Brain microvascular endothelial cell (primary cell): ENCODE measurements around the gene EPB41L4B.
A peak's percentile ranks its signal among the peaks of the same experiment; 100 is the strongest.

Experiments
- DNase-seq: peaks from one replicate; pipeline ENCODE4 v3.0.0-alpha.2; 2020
- H3K27ac ChIP-seq: fragments of 250-450 bp; sonication (Bioruptor Pico); 2 replicates; pipeline ENCODE4 v1.5.1; 2020; ENCODE audit warnings: mild to moderate bottlenecking, moderate library complexity
- H3K27me3 ChIP-seq: fragments of 250-450 bp; sonication (Bioruptor Pico); replicated peaks from 2 replicates; pipeline ENCODE4 v1.5.1; 2020; ENCODE audit warnings: mild to moderate bottlenecking
- H3K36me3 ChIP-seq: fragments of 250-450 bp; sonication (Bioruptor Pico); replicated peaks from 2 replicates; pipeline ENCODE4 v1.5.1; 2020; ENCODE audit warnings: mild to moderate bottlenecking
- H3K4me3 ChIP-seq: 2 replicates; pipeline ENCODE4 v1.5.1; 2011; ENCODE audit warnings: low read depth, mild to moderate bottlenecking, control low read depth, low read length, moderate library complexity
- CTCF ChIP-seq: IDR thresholded peaks from 2 replicates; pipeline ENCODE4 v1.5.1; 2011; ENCODE audit warnings: low read depth, mild to moderate bottlenecking, moderate library complexity, low read length, control low read depth, inconsistent platforms; ENCODE audit errors: missing control alignments
- in situ Hi-C: cut with HindIII; loops from 2 replicates; pipeline ENCODE4 v1.10.0; 2017; ENCODE audit warnings: low sequenced_read_pairs, low pct_ligation_motif_present

Gene EPB41L4B

GRCh38 chr9:109328978-109329637 lies 8.2 kb upstream of the EPB41L4B start:
- no peak for TF ChIP-seq CTCF
- H3K27ac ChIP-seq, result no peak overlapping the region
- no peaks in the 10 kb centered on the region for H3K36me3 ChIP-seq
- no peaks in the 10 kb centered on the region for H3K27me3 ChIP-seq
- in situ Hi-C loops, result no loop called here
- DNase-seq, result no peak
- no peak overlapping the region for H3K4me3 ChIP-seq

GRCh38 chr9:109325089-109325488 lies 4.2 kb upstream of the EPB41L4B start:
- Histone ChIP-seq H3K27me3 (no peaks in the 10 kb centered on the region), H3K36me3 (no peaks in the 10 kb centered on the region), H3K4me3 (no peak overlapping the region), H3K27ac (no peak overlapping the region)
- no peak for DNase-seq
- in situ Hi-C loops, result no loop called here
- no peak for TF ChIP-seq CTCF

DNA sequence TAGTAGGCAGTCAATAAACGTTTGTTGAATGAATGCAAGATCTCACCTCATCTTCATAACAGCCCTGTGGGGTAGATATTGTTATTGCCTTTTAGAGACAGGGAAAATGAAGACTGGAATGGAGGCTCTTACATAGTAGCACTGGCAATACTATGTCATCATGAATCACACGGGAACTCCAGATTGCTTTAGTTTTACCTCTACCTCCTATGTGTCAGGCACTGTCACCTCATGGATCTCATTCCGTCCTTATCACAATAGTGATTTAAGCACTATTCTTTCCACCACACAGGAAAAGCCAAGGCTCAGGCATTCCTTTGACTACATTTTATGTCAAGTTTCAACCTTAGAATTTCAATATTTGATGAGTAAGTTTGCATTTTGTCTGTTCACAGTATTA lies 2.9 kb upstream of the EPB41L4B start:
- no peaks in the 10 kb centered on the region for H3K36me3 ChIP-seq
- in situ Hi-C loops, result no loop called here
- H3K27ac ChIP-seq, result no peak overlapping the region
- DNase-seq, result no peak
- H3K4me3 ChIP-seq, result no peak overlapping the region
- TF ChIP-seq CTCF, result no peak
- peaks cover 13% of the 10 kb centered on the region for H3K27me3 ChIP-seq

DNA sequence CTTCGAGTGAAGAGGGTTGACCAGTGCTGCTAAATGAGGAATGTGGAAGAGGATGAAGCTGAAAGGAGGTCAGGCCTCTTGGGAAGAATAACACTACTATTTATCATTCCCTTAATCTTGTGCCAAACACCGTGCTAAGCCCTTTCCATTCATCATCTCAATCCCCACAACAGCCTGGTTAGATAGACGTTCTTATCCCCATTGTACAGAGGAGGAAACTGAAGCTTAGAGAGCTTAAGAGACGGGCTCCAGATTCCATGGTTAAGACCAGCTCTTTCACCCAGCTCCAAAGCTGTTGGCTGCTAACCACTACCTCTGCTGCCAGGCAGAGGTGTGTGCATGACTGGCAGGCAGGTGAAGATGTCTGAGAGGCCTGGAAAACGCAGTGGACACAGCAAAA lies 868 bp upstream of the EPB41L4B start:
- DNase-seq, result no peak
- TF ChIP-seq CTCF, result no peak
- no peak overlapping the region for H3K27ac ChIP-seq
- peaks cover 21% of the 10 kb centered on the region for H3K27me3 ChIP-seq
- in situ Hi-C loops, result no loop called here
- no peak overlapping the region for H3K4me3 ChIP-seq
- no peaks in the 10 kb centered on the region for H3K36me3 ChIP-seq

DNA sequence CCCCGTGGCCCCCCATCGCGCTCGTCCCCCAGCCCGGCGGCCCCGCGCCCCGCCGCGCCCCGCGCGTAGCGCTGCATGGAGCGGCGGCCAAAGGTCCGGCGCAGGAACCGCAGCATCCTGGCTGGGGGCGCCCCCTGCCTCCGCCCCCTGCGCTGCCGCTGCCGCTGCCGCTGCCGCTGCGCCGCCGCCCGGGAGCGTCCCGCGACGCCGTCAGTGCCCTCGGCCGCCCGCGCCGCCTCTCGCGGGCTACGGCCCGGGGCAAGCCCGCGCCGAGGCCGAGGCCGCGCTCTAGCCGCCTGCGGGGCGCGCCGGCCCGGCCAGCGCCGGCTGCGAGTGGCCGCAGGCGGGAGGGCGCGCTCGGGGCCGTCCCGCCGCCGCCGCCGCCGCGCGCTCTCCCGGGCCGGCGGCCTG lies 523 bp downstream of the EPB41L4B start:
- H3K36me3 ChIP-seq, result no peaks in the 10 kb centered on the region
- in situ Hi-C loops, result no loop called here
- DNase-seq, result no peak
- peaks cover 21% of the 10 kb centered on the region for H3K27me3 ChIP-seq
- H3K27ac ChIP-seq, result no peak overlapping the region
- TF ChIP-seq CTCF, result no peak
- H3K4me3 ChIP-seq, result no peak overlapping the region

DNA sequence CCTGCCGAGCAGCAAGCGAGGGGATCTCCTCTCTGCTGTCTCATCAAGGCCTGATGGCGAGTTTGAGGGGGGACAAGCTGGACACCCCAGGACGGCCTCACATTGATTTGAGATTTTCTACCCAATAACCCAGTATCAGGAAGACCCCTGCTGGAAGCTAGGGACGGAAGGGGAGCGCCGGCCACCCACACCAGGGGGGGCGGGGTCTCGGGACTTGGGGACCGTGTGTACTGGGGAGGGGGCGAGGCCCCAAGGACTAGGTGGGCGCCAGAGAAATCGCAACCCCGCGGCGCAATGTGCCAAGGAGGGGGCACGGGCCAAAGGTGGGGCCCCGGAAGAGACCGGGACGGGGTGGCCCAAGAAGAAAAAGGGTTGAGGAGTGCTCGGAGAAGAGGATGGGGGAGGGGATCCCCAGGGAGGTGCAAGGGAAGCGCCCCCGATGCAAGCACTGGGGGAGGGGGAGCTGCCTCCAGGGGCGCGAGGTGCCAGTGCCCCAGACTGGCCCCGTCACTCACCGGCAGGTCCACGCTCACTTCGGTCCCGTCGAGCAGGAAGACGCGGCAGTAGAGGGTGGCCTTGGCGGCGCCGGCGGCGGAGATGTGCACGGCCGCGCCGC lies 1.1 kb downstream of the EPB41L4B start:
- in situ Hi-C loops, result no loop called here
- no peak for TF ChIP-seq CTCF
- Histone ChIP-seq H3K27me3 (peaks cover 21% of the 10 kb centered on the region), H3K27ac (no peak overlapping the region), H3K4me3 (peak overlapping the region; percentile 39), H3K36me3 (no peaks in the 10 kb centered on the region)
- DNase-seq, result no peak
